HG03139 (cell line): Measurements from ENCODE around the gene THADA.

ENCODE experiments used
- ATAC-seq: cut with Tn5 transposase; IDR thresholded peaks from one replicate; pipeline ENCODE4 v1.9.1; 2021; ENCODE audit not compliant: unreplicated experiment

THADA gene

DNA sequence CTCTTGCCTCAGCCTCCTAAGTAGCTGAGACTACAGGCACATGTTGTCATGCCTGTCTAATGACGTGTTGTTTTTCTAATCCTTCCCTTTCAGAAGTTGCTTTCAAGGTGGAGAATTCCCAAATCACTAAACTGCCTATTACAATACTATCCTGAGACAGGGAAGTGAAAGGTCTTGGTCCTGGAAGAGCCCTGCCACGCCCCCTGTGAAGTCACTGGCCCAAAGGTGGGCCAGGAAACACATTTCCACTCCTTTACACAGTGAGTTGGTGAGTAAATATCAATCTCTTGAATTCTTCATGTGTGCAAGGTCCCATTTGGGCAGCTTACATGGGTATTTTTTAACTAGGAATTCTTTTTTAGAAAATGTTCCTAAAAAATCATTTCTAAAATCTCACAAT is 150.1 kb downstream of the THADA start:
- ATAC-seq = no peak

DNA sequence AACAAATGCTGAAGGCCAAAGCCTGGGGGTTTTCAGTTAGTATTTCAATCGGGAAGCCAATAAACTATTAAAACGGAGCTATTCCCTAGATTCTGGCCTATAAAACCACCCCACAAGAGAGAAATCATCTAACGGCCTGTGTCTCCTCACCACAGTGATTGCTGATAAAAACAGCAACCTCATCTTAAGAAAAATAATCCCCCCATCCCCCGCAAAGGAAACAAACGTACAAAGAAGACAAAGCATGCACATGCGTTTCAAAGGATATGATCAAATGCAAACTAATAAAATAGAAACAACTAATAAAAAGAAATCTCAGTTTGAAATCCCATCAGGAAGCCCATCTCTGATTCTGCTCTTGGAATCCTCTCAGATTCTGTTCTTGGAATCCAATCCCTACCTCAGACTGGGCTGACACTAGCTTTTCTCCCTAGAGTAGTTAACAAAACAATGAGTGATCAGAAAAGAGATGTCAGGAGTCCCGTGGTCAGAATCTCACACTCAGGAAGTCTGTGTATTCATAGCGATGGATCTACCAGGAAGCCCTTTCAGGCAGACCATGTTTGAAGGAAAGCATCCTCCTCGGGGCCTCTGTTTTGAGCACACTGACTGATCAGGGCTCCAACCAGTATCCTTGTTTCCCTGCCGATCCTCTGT is 150.7 kb downstream of the THADA start:
- no peak for ATAC-seq

DNA sequence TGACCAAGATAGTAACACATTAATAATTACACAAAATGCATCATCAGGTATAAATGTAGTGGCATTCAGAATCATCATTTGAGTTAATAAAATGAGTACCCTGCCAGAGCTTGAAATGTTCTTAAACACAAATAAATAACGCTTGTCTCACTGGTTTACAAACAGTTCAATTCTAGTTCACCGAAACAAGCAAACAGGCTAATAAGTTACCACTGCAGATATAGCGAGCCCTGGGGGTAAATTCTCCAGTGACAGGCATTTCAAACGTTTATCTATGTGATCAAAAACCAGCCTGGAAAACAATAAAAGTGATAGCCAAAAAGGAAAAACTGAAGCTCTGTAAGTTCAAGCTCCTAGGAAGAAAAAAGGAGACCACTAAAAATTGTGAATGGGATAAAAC is 152.6 kb downstream of the THADA start:
- no peak for ATAC-seq

DNA sequence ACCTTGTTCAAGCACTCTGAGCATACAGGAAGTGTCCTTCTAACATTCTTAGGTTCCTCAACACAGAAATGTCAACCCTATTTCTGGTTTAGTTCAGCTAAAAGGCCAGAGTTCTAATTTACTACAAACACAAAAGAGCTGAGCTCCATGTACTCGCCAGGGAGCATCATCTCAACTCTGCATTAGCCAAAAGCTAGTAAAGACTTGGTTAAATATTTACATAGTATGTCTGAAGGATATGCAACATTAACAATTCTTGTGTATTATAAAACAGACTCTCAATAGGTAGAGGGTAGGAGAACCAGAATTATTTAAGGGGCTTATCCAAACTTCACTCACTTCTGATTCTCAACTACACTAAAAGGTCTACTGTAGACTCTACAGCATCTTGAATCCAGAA is 154.6 kb downstream of the THADA start:
- ATAC-seq = no peak

DNA sequence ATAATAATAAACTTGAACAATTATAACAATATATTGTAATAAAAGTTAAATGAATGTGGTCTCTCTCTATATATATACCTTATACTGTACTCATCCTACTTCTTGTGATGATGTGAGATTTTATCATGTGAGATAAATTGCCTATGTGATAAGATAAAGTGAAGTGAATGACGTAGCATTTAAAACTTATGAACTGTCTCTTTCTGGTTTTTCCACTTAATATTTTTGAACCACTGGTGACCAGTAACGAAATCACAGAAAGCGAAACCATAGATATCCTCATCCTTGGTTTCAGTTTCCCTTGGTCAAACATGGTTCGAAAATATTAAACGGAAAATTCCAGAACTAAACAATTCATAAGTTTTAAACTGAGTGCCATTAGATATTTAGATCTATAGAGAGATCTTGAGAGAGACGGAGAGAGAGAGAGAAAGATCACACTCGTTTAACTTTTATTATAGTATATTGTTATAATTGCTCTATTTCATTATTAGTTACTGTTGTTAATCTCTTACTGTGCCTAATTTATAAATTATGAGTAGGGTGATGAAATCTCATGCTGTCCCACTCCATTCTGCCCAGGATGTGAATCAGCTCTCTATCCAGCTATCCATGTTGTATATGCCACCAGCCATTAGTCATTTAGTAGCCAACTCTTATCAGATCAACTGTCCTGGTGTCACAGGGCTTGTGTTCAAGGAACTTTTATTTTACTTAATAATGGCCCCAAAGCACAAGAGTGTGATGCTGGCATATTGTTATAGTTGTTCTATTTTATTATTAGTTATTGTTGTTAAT is 156.8 kb downstream of the THADA start:
- ATAC-seq = no peak

DNA sequence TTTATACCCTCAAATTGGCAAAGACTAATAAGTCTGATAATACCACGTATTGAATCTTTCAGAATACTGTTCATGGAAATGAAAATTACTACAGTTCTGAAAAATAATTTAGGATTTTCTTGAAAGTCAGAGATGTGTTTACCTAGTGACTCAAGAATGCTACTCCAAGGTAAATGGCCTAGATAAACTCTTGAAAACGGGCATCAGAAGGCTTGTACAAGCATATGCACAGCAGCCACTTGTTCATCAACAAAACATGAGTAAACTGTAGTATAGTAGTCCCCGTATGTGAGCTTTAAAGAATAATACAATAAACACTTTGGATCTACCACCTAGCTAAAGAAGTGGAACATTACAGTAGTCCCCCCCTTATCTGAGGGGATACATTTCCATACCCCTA is 157.5 kb downstream of the THADA start:
- ATAC-seq = no peak

DNA sequence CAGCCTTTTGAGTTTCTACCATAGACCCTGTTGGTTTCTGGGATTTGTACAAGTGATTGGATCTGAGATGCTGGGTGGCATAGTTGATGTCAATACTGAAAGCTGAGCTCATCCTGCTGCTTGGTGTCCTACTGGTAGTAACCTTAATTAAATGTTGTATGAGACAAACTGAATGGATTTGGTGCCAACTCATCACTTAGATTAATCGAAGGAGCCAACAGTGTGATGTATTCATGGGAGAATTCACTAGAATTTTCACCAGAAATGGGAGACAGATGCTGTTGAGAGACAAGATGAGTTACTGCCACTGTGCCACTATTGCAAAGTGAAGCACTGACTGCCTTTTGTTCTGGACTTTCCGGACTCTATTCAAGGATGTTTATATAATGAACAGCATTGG is 158.5 kb downstream of the THADA start:
- no peak for ATAC-seq

DNA sequence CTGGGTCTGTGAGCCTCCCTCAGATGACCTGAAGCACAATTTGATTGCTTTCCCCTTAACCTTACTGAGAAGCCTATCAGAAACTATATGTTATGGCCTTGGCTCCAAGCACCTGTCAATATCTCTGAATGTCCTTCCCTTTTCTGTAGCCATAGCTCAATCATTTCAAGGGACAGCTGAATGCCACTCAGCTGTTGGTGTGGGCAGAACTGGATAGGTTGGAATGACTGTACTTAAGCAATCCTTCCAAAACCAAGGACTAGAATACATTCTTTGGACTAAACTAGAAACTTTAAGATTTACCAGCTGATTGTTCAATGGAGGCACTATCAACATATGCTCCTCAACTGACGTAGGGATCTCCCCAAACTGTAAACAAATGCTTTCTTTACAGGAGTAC is 159.4 kb downstream of the THADA start:
- no peak for ATAC-seq

DNA sequence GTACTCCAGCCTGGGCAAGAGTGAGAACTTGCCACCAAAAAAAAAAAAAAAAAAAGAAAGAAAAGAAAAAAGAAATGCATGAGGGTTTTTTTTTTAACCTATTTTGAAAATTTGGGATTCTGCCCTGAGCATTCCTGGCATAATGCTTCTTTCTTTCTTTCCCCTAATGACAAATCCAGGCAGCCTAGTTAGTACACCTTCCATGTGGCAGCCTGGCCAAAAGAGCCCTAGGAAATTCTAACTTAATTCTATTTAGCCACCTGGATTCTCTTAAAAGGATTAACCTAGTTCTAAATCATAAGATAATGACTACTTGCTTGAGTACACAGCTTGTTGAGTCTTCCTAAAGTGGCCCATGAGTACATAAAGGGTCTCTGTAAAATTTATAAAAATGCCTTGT is 160.1 kb downstream of the THADA start:
- ATAC-seq = no peak

DNA sequence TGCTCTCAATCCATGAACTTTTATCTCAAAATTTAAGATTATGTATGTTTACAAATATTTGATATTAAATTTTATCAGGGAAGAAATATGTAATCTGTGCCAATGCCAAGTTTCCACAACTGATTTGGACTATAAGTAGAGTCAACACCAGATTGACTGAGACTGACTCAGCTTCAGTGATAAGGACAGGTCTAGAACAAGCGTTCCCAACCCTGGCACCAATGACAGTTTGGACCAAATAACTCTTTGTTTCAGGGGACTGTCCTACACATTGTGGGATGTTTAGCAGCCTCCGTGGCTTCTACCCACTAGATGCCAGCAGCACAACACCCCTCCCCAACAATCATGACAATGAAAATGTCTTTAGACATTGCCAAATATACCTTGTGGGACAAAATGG is 165.3 kb downstream of the THADA start:
- ATAC-seq = no peak

DNA sequence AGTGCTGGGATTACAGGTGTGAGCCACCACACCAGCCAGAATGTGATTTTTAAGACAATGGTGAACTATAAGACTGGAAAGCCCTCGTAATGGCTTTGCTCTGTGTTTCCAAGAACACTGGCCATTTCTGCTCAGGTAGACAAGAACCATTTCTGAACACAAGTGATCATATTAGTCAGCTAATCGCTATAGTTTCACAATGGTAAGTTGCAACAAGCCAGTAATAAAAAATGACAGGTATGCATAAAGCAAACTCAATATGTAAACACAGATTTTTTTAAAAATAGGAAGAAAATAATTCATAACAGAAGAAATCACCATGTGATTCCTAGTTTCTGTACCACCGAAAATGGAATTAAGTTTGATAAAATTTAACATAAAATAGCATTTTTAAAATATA is 166.5 kb downstream of the THADA start:
- no peak for ATAC-seq

DNA sequence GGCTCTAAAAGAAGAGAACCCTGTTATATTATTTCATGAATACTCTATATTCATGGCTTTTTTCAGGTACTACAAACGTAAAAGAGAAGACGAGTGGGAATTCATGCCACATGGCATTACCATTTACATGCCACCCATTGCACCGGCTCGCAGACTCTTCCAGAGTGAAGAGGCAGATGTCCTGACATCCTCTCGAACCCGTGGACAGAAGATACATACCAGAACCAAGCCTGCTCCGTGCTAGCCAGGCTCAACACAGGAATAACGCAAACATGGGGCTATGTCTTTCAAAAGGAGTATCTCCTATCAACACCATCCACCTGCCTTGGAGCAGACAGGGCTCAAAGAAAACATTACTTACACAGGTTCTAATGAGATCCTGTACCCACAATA is 168.8 kb downstream of the THADA start:
- no peak for ATAC-seq

DNA sequence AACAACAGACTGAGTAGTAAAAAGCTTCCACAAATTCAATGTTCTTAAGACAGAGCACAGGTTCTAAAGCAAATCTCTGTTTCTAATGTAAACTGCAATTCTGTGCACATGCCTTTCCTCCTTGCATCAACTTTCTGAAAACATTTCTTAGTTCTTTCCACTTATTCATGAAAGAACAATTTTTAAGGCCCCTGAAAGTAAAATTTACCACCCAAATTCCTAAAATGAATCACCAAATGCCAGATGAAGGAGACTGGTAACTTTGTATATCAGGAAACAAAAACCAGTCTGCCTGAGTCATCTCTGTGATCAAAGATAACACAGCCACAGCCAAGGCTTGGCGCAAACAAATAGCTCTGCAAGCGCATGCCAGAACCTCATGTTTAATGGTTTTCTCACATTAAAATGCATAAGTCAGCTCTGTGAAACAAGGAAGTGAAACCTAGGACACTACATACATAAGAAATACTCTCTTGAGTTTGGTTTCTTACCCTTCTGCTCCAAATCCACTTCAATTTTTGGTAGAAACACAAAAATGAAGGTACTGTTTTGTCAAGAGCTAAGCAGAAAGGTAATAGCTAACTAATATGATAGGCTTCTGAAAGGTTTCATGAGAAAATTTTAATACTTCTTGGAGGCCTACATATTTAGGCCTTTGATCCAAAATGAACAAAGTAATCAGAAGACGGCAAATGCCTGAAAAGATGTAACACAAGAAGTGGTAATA is 169.4 kb downstream of the THADA start:
- peak; percentile 94 for ATAC-seq

DNA sequence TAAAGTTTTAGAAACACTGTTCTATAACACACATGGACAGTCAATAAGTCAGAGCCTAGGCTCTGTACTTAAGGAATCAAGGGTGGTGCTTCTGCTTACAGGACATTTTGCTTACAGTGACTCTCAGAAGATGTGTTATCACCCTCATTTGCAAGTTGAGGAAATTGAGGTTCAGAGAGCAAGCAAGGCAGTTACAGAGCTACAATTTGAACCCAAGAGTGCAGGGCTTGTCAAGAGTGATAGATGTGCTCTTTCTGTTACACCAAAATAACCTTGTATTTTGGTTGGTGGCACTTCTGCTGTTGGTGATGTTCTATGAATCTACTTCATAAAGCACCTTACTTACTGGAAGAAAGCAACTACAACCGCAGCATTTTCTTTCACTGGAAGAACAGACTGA is 170.2 kb downstream of the THADA start:
- ATAC-seq = no peak

DNA sequence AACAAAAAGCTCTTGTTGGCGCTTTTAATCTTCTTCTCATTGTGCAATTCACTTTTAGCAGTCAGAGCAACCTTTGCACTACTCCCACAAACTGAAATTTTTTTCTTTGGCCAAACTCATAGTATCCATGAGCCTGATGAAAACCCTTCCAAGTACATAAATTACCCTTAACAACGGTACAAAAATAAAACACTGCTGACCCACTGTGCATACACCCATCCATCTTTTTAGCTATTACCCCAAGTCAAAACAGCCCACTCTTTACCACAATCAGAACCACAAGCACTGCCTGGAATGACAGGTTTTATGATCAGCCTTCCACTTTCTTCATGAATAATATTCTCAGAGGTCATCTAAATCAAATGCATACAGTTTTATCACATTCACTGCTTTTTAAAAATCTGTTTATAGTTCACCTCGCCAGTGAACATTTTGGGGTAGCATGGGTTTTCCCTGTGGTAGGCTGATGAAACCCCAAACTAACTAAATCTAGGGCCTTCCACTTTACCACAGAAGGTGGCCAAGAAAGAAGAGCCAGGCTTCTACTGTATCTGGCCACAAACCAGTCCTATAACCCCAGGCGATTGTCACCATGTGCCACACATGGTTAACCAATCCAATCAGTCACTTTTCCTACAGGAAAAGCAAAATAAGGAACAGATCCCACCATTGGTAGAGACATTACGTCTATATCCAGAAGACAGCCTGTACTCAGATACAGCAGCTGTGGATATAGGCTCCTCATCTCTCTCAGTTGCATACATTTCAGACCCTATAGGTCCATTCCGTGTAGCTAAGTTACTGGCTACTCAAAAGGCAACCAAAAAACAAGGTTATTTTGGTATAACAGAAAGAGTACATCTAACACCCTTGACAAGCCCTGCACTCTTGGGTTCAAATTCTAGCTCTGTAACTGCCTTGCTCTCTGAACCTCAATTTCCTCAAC is 171.3 kb downstream of the THADA start:
- no peak for ATAC-seq

DNA sequence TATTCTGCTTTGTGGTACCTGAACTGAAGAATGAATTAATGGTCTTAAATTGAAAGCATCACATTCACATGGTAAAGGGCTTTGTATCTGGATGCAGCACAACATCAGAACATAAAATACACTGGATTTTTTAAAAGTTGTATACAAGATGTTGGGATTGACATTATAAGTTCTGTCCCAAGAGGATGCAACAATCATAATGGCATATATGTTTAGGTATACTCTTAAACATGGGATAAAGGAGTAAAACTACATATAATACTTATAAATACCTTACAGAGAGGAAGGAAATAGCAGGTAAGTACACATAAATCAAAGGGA is 171.9 kb downstream of the THADA start:
- no peak for ATAC-seq

DNA sequence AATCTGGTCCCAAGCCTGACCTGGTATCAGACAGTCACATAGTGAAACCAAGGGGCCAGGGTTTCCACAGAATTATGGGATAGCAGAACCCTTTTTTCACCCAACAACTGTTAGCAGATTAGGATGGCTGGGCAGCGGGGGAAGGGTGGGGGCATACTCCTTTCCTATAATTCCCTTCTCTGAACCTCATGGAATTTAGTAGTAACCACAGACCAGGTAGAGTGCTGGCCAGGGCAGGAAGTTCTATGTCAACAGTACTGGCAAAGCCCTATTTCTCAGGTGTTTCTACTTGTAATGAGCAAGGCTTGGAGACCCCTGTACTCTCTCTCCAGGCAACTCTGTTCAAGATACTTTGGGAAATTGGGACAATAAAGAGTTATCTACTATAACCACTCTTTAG is 174.6 kb downstream of the THADA start:
- no peak for ATAC-seq

DNA sequence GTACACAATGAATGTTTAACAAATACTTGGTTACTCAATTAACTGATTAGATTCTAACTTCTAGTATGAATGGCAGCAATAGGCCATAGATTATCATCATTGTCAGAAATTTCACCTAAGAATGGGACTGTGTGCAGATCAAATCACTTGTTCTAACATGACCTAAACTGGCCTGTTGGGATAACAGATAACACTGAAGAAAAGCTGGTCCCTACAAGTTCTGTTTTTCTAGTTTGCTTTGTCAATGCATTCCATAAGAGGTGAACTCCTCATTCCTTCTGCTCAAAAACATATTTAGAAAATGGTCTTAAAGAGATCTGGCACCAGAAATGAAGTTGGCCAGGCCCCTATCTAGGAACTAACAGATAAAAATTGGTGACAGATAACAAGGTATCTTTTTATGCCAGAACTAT is 175.4 kb downstream of the THADA start:
- no peak for ATAC-seq

DNA sequence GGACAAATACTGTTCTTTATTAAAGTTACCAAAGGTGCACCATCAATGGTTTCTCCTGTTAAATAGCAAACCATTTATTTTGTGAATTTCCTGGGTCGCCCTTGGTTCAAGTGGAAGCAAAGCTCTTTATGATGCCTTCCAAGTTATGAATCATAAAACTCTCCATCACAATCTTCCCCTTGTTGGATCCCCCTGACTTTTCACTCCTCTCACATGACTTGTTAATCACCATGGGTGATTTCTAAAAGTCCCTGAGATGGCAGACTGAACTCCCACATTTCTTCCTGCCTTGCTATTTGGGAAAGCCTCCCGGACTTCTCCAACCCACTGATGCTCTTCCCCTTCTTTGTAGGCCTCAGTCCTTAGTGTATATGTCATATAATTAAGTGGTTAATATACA is 176.0 kb downstream of the THADA start:
- no peak for ATAC-seq

DNA sequence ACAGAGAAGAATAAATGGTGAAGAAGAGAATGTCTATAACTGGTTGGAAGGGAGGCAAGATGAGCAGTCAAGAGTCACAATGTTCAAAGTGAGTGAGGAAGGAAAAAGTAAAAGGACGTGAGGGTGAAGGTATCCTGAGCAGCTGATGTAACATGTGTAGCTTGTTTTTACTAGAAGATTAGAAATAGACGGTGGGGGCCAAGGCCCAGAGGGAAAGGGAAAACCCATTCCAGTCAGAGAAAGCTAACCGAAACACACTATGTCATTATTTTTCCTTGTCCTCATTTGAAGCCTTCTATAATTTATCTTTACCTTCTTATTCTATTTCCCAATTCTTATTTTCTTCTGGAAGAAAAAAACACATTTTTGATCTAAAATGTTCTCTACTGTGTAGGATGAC is 176.6 kb downstream of the THADA start:
- no peak for ATAC-seq

DNA sequence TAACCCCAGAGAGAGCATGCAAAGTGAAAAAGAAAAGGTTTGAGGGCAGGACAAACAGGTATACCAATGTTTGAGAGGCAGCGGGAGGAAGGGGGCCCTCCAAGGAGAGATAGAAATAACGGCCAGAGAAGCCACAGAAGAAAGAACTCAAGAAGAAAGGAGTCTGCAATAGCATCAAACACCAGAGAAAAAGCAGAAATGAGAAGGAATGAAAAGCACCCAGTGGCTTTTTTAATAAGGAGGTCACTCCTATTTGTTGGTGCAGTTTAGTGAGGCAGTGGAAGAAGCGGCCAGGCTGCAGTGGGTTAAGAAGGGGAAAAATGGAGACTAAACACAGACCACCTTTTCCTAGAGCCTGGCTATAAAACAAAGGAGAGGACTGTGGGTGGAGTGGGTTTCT is 177.2 kb downstream of the THADA start:
- ATAC-seq = no peak
